K562 (cell line): ENCODE results near the gene PITPNM3.

Experiments
- BACH1 ChIP-seq: fragments of 200-800 bp; sonication (Bioruptor generic); IDR thresholded peaks from 2 replicates; pipeline ENCODE4 v1.6.1; 2016; ENCODE audit warnings: missing genetic modification characterization, missing compliant biosample characterization
- JUN ChIP-seq, 2 experiments: sonication (generic) in 1 of 2; formaldehyde crosslinking in 1 of 2; IDR thresholded peaks; 2 replicates each; pipeline versions ENCODE4 v1.6.1 to v1.8.0; 2012 to 2022; ENCODE audit warnings: borderline replicate concordance in 2 of 2, mild to moderate bottlenecking in 2 of 2, improper control_type of control experiment in 1 of 2, low read depth in 1 of 2, low read length in 1 of 2, missing genetic modification reagents in 1 of 2
- KDM4B ChIP-seq, 2 experiments: fragments of 450-650 bp in 1 of 2; sonication (generic) in 1 of 2; IDR thresholded peaks; 2 replicates each; pipeline ENCODE4 v1.6.1; 2016 to 2017; ENCODE audit warnings: borderline replicate concordance in 2 of 2, antibody characterized with exemption in 1 of 2, low read depth in 1 of 2, mild to moderate bottlenecking in 1 of 2
- NFE2L1 ChIP-seq: fragments of 450-650 bp; IDR thresholded peaks from 2 replicates; pipeline ENCODE4 v1.6.1; 2016; ENCODE audit warnings: missing genetic modification characterization, low read depth, mild to moderate bottlenecking, missing compliant biosample characterization, moderate library complexity, borderline replicate concordance
- RBM34 ChIP-seq: fragments of 200-400 bp; formaldehyde crosslinking; IDR thresholded peaks from 2 replicates; pipeline ENCODE4 v1.6.1; 2018; ENCODE audit warnings: low read length, borderline replicate concordance; ENCODE audit not compliant: insufficient read depth
- TEAD4 ChIP-seq, 2 experiments: sonication (generic) in 1 of 2; formaldehyde crosslinking in 1 of 2; IDR thresholded peaks; 2 replicates each; pipeline versions ENCODE4 v1.6.1 to v1.8.0; 2012 to 2022; ENCODE audit warnings: borderline replicate concordance in 1 of 2, inconsistent platforms in 1 of 2, low read length in 1 of 2, mild to moderate bottlenecking in 1 of 2, missing genetic modification reagents in 1 of 2
- TF ChIP-seq, protein P1 (sequence below): fragments of 450-650 bp; formaldehyde crosslinking; IDR thresholded peaks from 2 replicates; pipeline ENCODE4 v1.4.0; 2020; ENCODE audit warnings: mild to moderate bottlenecking, moderate library complexity
- TF ChIP-seq, protein P2 (sequence below): fragments of 450-650 bp; IDR thresholded peaks from 2 replicates; pipeline ENCODE4 v1.6.1; 2016; ENCODE audit warnings: antibody characterized with exemption
- TF ChIP-seq, protein P3 (sequence below), 2 experiments: IDR thresholded peaks; 2 replicates each; pipeline ENCODE4 v1.6.1; 2012; ENCODE audit warnings: improper control_type of control experiment in 2 of 2, low read depth in 2 of 2, low read length in 2 of 2, borderline replicate concordance in 1 of 2
- TF ChIP-seq, protein P4 (sequence below): fragments of 150-350 bp; conservative IDR thresholded peaks from 2 replicates; pipeline ENCODE4 v1.6.1; 2014; ENCODE audit warnings: low read length

DNA sequence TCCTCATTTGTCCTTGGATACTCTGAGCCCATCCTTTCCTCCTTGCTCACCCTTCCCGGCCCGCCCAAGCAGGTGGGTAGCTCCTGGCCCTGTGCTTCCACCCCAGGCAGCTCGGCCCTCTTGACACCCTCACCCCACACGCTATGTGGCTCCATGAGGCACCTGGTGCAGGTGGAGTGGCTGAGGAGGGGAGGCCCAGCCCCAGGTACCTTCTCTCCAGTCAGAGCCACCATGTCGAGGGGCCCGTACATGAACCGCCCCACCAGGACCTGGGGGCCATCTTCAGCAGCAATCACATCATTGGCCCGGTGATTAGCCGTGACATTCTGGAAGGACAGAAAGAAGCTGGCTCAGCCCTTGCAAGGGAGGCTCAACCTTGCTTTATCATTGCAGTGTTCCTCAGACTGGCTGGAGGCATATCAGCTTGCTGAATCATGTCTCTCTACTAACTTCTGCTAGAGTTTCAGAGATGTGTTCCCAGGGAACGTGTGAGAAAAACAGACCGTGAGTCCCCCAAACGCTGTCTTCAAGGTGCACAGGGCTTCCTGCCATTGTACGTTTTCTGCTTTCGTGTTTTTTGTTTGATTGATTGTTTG lies 91.8 kb downstream of the PITPNM3 start:
- TF ChIP-seq, protein P1, sequence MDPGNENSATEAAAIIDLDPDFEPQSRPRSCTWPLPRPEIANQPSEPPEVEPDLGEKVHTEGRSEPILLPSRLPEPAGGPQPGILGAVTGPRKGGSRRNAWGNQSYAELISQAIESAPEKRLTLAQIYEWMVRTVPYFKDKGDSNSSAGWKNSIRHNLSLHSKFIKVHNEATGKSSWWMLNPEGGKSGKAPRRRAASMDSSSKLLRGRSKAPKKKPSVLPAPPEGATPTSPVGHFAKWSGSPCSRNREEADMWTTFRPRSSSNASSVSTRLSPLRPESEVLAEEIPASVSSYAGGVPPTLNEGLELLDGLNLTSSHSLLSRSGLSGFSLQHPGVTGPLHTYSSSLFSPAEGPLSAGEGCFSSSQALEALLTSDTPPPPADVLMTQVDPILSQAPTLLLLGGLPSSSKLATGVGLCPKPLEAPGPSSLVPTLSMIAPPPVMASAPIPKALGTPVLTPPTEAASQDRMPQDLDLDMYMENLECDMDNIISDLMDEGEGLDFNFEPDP (CRISPR knock-in tag): no peak
- TF ChIP-seq KDM4B (IDR thresholded peaks at IDR 0.05; ENCODE audit: borderline replicate concordance in 2 of 2, low read depth in 1 of 2) (no peak), TEAD4 (IDR thresholded peaks at IDR 0.05; ENCODE audit: low read length) (no peak), TEAD4 (CRISPR knock-in tag; IDR thresholded peaks at IDR 0.05; ENCODE audit: borderline replicate concordance) (no peak), BACH1 (tag) (no peak), JUN (IDR thresholded peaks at IDR 0.05; ENCODE audit: borderline replicate concordance, low read depth, low read length) (no peak), JUN (CRISPR knock-in tag; IDR thresholded peaks at IDR 0.05; ENCODE audit: borderline replicate concordance) (no peak), RBM34 (no peak), NFE2L1 (tag) (no peak)
- TF ChIP-seq, protein P2, sequence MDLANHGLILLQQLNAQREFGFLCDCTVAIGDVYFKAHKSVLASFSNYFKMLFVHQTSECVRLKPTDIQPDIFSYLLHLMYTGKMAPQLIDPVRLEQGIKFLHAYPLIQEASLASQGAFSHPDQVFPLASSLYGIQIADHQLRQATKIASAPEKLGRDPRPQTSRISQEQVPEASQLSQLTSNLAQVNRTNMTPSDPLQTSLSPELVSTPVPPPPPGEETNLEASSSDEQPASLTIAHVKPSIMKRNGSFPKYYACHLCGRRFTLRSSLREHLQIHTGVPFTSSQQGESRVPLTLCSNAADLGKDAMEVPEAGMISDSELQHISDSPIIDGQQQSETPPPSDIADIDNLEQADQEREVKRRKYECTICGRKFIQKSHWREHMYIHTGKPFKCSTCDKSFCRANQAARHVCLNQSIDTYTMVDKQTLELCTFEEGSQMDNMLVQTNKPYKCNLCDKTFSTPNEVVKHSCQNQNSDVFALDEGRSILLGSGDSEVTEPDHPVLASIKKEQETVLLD: no peak
- TF ChIP-seq, protein P3, sequence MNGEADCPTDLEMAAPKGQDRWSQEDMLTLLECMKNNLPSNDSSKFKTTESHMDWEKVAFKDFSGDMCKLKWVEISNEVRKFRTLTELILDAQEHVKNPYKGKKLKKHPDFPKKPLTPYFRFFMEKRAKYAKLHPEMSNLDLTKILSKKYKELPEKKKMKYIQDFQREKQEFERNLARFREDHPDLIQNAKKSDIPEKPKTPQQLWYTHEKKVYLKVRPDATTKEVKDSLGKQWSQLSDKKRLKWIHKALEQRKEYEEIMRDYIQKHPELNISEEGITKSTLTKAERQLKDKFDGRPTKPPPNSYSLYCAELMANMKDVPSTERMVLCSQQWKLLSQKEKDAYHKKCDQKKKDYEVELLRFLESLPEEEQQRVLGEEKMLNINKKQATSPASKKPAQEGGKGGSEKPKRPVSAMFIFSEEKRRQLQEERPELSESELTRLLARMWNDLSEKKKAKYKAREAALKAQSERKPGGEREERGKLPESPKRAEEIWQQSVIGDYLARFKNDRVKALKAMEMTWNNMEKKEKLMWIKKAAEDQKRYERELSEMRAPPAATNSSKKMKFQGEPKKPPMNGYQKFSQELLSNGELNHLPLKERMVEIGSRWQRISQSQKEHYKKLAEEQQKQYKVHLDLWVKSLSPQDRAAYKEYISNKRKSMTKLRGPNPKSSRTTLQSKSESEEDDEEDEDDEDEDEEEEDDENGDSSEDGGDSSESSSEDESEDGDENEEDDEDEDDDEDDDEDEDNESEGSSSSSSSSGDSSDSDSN (IDR thresholded peaks at IDR 0.05; ENCODE audit: borderline replicate concordance in 1 of 2, low read depth in 2 of 2, low read length in 2 of 2): no peak
- TF ChIP-seq, protein P4, sequence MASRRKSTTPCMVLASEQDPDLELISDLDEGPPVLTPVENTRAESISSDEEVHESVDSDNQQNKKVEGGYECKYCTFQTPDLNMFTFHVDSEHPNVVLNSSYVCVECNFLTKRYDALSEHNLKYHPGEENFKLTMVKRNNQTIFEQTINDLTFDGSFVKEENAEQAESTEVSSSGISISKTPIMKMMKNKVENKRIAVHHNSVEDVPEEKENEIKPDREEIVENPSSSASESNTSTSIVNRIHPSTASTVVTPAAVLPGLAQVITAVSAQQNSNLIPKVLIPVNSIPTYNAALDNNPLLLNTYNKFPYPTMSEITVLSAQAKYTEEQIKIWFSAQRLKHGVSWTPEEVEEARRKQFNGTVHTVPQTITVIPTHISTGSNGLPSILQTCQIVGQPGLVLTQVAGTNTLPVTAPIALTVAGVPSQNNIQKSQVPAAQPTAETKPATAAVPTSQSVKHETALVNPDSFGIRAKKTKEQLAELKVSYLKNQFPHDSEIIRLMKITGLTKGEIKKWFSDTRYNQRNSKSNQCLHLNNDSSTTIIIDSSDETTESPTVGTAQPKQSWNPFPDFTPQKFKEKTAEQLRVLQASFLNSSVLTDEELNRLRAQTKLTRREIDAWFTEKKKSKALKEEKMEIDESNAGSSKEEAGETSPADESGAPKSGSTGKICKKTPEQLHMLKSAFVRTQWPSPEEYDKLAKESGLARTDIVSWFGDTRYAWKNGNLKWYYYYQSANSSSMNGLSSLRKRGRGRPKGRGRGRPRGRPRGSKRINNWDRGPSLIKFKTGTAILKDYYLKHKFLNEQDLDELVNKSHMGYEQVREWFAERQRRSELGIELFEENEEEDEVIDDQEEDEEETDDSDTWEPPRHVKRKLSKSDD: no peak
